ENCODE results near the gene USF1. TPM values are rescaled to one million over a fixed set of nuclear protein-coding genes. Genes with fewer than 3 reads are reported as not detected.
"Not testable (repeated sequence)": the region's sequence is repeated elsewhere in the genome, so short reads cannot be mapped to it uniquely, and the experiment has no call there.

The USF1 gene
- total and polyA plus RNA-seq, 9 of the 15 experiments (the other 6 are each of a cell fraction or from before 2014, with no cell fraction given) = 7.4 to 60.2 (median 54.2) TPM

- CTCF ChIA-PET (ENCODE audit: low intra/inter-chr PET ratio); H2AFZ ChIP-seq (ENCODE audit: low read depth, low read length); H3K79me2 ChIP-seq (ENCODE audit: control insufficient read depth, insufficient read depth, low read length); H3K4me3 ChIP-seq; H3K27me3 ChIP-seq (ENCODE audit: control insufficient read depth in 2 of 2, insufficient read depth in 2 of 2, low read length in 2 of 2); H3K9me3 ChIP-seq (replicated peaks; ENCODE audit: control insufficient read depth, insufficient read depth, low read depth, low read length); H4K20me1 ChIP-seq (replicated peaks; ENCODE audit: control insufficient read depth, insufficient read depth, low read length); ATAC-seq; H3K4me2 ChIP-seq (ENCODE audit: insufficient read depth, low read length); intact Hi-C loops (cut with micrococcal nuclease); H3K9me1 ChIP-seq (ENCODE audit: control insufficient read depth, insufficient read depth, low read length); H3K9ac ChIP-seq (ENCODE audit: insufficient read depth in 1 of 2, low read depth in 2 of 2, low read length in 2 of 2); BruUV-seq (replicated peaks); FAIRE-seq; in situ Hi-C loops (cut with MboI); H3K27ac ChIP-seq (ENCODE audit: extremely low read depth, low read depth, low read length); H3K36me3 ChIP-seq (ENCODE audit: control insufficient read depth, insufficient read depth, low read length); H3K4me1 ChIP-seq (replicated peaks in 1 of 2; ENCODE audit: control insufficient read depth in 2 of 2, insufficient read depth in 2 of 2, low read length in 2 of 2); DNase-seq (ENCODE audit: extremely low read depth in 1 of 4, low spot score in 3 of 4): not testable (repeated sequence)
- 58% methylated on average over 1 of the region's 1 CpG for WGBS (ENCODE audit: insufficient coverage, low coverage, missing lambda C conversion rate)
- POLR2A ChIA-PET = interaction anchor here (1.3 kb wide), 1 partner anchor 9 kb away, joined by 3 read pairs; no protein-coding TSS in a partner anchor
- TF ChIP-seq ZFP36 (IDR thresholded peaks at IDR 0.05; ENCODE audit: low read depth, low read length, partially characterized antibody) (peak; percentile 17), TRIM24 (IDR thresholded peaks at IDR 0.05) (peak in 1 of 2 experiments; percentile 37; a peak in 2 of 4 replicates), ZNF431 (CRISPR knock-in tag; IDR thresholded peaks at IDR 0.05) (peak; percentile 94), TRIM28 (IDR thresholded peaks at IDR 0.05) (peak; percentile 59; the same call in 1 of the 2 replicates)
Observed at GRCh38 chr1:161026954-161027353, 18.8 kb downstream of the USF1 start.

DNA sequence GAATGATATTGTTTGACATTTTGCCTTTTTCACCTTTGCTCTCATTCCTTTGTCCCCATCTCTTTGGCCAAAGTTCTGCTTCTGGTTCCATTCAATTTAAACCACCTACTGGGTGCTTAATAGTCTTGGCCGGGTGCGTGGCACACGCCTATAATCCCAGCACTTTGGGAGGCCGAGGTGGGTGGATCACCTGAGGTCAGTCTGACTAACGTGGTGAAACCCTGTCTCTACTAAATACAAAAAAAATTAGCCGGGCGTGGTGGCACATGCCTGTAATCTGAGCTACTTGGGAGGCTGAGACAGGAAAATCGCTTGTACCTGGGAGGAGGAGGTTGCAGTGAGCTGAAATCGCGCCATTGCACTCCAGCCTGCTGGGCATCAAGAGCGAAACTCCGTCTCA, 23.3 kb downstream of the USF1 start:
- CTCF ChIA-PET (ENCODE audit: low intra/inter-chr PET ratio); in situ Hi-C loops (cut with MboI); BruUV-seq (replicated peaks); ATAC-seq; H3K27ac ChIP-seq (ENCODE audit: extremely low read depth, low read depth, low read length); H3K4me3 ChIP-seq; FAIRE-seq; H3K36me3 ChIP-seq (ENCODE audit: control insufficient read depth, insufficient read depth, low read length); DNase-seq (ENCODE audit: extremely low read depth in 1 of 4, low spot score in 3 of 4); H2AFZ ChIP-seq (ENCODE audit: low read depth, low read length); H3K9me1 ChIP-seq (ENCODE audit: control insufficient read depth, insufficient read depth, low read length); H3K4me2 ChIP-seq (ENCODE audit: insufficient read depth, low read length); intact Hi-C loops (cut with micrococcal nuclease); H4K20me1 ChIP-seq (replicated peaks; ENCODE audit: control insufficient read depth, insufficient read depth, low read length); H3K9me3 ChIP-seq (replicated peaks; ENCODE audit: control insufficient read depth, insufficient read depth, low read depth, low read length); H3K27me3 ChIP-seq (ENCODE audit: control insufficient read depth in 2 of 2, insufficient read depth in 2 of 2, low read length in 2 of 2): not testable (repeated sequence)
- peaks cover 38% of the 10 kb centered on the region for H3K79me2 ChIP-seq (ENCODE audit: control insufficient read depth, insufficient read depth, low read length)
- POLR2A ChIA-PET = interaction anchor here (0.6 to 0.7 kb wide), 2 partner anchors 8 to 558 kb away, joined by 3 read pairs; no protein-coding TSS in a partner anchor
- peak; percentile 82 for TF ChIP-seq ZKSCAN1 (IDR thresholded peaks at IDR 0.05; ENCODE audit: low read depth, low read length)
- TF ChIP-seq, protein P1, sequence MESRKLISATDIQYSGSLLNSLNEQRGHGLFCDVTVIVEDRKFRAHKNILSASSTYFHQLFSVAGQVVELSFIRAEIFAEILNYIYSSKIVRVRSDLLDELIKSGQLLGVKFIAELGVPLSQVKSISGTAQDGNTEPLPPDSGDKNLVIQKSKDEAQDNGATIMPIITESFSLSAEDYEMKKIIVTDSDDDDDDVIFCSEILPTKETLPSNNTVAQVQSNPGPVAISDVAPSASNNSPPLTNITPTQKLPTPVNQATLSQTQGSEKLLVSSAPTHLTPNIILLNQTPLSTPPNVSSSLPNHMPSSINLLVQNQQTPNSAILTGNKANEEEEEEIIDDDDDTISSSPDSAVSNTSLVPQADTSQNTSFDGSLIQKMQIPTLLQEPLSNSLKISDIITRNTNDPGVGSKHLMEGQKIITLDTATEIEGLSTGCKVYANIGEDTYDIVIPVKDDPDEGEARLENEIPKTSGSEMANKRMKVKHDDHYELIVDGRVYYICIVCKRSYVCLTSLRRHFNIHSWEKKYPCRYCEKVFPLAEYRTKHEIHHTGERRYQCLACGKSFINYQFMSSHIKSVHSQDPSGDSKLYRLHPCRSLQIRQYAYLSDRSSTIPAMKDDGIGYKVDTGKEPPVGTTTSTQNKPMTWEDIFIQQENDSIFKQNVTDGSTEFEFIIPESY (CRISPR knock-in tag; IDR thresholded peaks at IDR 0.05) = 0 out of 2 replicates have a peak, but pooled peaks have one; percentile 25
- H3K9ac ChIP-seq (ENCODE audit: insufficient read depth in 1 of 2, low read depth in 2 of 2, low read length in 2 of 2) = peak overlapping the region in 1 of 2 experiments; percentile 88; a peak in 1 of 4 replicates
- H3K4me1 ChIP-seq (replicated peaks in 1 of 2; ENCODE audit: control insufficient read depth in 2 of 2, insufficient read depth in 2 of 2, low read length in 2 of 2) = peaks cover 24 to 30% of the 10 kb centered on the region in 2 experiments
- 76% methylated on average over 12 of the region's 12 CpGs for WGBS (ENCODE audit: insufficient coverage, low coverage, missing lambda C conversion rate)
